ENCODE data around the gene CYTH4. TPM values are rescaled to one million over a fixed set of nuclear protein-coding genes. Genes with fewer than 3 reads are reported as not detected.
A peak's percentile ranks its signal among the peaks of the same experiment; 100 is the strongest.

Gene CYTH4
- total and polyA plus RNA-seq, 7 experiments from 2014 or later = 49.5 to 227 (median 135) TPM

GRCh38 chr22:37319469-37319868 is 37.2 kb downstream of the CYTH4 start:
- POLR2A ChIA-PET = no interaction called here

DNA sequence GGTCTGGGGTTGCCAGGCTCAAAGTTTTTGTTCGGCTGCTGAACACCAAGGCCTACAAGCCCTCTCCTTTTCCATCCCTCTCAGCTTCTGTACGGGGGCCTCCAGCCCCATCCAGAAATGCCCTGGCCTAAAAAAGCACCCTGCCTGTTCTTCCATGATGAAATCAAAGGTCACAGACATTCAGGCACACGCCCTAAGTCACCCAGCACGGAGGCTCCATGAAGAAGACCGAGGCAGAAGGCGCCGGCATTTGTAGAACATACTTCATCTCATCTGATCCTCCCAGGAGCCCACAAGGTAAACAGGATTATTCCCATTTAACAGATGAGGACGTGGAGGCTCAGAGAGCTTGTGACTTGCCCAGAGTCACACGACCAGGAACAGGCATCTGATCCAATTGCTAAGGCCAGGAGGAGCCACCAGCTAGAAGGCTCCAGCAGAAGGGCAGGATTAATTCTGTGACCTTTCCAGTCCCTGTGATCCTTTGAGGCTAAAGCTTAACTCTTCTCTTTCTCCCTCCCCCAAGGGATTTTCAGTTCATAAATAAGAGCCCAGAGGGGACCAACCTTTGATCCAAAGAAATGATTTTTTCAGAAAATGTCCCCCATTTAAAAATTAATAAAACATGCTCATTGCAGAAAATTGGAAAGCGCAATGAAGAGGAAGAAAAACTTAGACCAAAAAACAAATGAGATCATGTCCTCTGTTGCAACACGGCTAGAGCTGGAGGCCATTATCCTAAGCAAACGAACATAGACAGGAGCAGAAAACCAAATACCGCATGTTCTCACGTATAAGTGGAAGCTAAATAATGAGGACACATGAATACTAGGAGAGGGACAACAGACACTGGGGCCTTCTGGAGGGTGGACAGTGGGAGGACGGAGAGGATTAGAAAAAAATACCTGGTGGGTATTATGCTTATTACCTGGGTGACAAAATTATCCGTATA is 38.7 kb downstream of the CYTH4 start:
- DNase-seq = no peak
- Histone ChIP-seq H3K36me3 (ENCODE audit: control insufficient read depth in 2 of 3, insufficient read depth in 3 of 3, low read length in 3 of 3) (no peaks in the 10 kb centered on the region), H3K9me3 (ENCODE audit: control insufficient read depth in 2 of 3, low read length in 3 of 3) (no peaks in the 10 kb centered on the region), H3K4me3 (ENCODE audit: low read length) (no peak overlapping the region), H3K27me3 (ENCODE audit: control insufficient read depth in 2 of 2, insufficient read depth in 2 of 2, low read length in 2 of 2) (peaks cover 0 to 7% of the 10 kb centered on the region in 2 donors), H3K4me1 (ENCODE audit: control insufficient read depth in 2 of 2, insufficient read depth in 2 of 2, low read length in 2 of 2) (peaks cover 7 to 12% of the 10 kb centered on the region in 2 donors), H3K27ac (ENCODE audit: low read depth, low read length) (no peak overlapping the region)
- no peak overlapping the region for H3K27ac Mint-ChIP-seq
- H3K27me3 Mint-ChIP-seq = peaks cover 10 to 49% (median 10%) of the 10 kb centered on the region in 5 donors
- H3K36me3 Mint-ChIP-seq = no peaks in the 10 kb centered on the region
- ChIA-PET CTCF (interaction anchor here (0.6 kb wide), 1 partner anchor 58 kb away, joined by 3 read pairs; no protein-coding TSS in a partner anchor), POLR2A (interaction anchor here (1.4 kb wide), 1 partner anchor 24 kb away, joined by 3 read pairs; no protein-coding TSS in a partner anchor)
- peaks cover 3 to 18% (median 13%) of the 10 kb centered on the region in 7 donors for H3K4me1 Mint-ChIP-seq
- no peak for ATAC-seq
- intact Hi-C loops (cut with micrococcal nuclease) = no loop called here
- no peaks in the 10 kb centered on the region for H3K9me3 Mint-ChIP-seq
- no peak overlapping the region for H3K4me3 Mint-ChIP-seq

More at GRCh38 chr22:37319469-37319868, 37.2 kb downstream of the CYTH4 start:
- Histone ChIP-seq H3K9me3 (ENCODE audit: control insufficient read depth in 2 of 3, low read length in 3 of 3) (no peaks in the 10 kb centered on the region), H3K27me3 (ENCODE audit: control insufficient read depth in 2 of 2, insufficient read depth in 2 of 2, low read length in 2 of 2) (no peaks in the 10 kb centered on the region), H3K4me1 (ENCODE audit: control insufficient read depth in 2 of 2, insufficient read depth in 2 of 2, low read length in 2 of 2) (peaks cover 19 to 26% of the 10 kb centered on the region in 2 donors), H3K27ac (ENCODE audit: low read depth, low read length) (no peak overlapping the region), H3K36me3 (ENCODE audit: control insufficient read depth in 2 of 3, insufficient read depth in 3 of 3, low read length in 3 of 3) (peaks cover 0 to 3% (median 0%) of the 10 kb centered on the region in 3 experiments), H3K4me3 (ENCODE audit: low read length) (no peak overlapping the region)
- Mint-ChIP-seq H3K27ac (peak overlapping the region in 1 of 9 donors; percentile 20), H3K27me3 (peaks cover 10 to 39% (median 10%) of the 10 kb centered on the region in 5 donors), H3K9me3 (no peaks in the 10 kb centered on the region), H3K36me3 (peaks cover 0 to 2% (median 0%) of the 10 kb centered on the region in 5 donors), H3K4me1 (peaks cover 16 to 33% (median 25%) of the 10 kb centered on the region in 7 donors), H3K4me3 (no peak overlapping the region)
- intact Hi-C loops (cut with micrococcal nuclease) = no loop called here
- CTCF ChIA-PET = no interaction called here
- ATAC-seq = no peak
- DNase-seq = no peak

DNA sequence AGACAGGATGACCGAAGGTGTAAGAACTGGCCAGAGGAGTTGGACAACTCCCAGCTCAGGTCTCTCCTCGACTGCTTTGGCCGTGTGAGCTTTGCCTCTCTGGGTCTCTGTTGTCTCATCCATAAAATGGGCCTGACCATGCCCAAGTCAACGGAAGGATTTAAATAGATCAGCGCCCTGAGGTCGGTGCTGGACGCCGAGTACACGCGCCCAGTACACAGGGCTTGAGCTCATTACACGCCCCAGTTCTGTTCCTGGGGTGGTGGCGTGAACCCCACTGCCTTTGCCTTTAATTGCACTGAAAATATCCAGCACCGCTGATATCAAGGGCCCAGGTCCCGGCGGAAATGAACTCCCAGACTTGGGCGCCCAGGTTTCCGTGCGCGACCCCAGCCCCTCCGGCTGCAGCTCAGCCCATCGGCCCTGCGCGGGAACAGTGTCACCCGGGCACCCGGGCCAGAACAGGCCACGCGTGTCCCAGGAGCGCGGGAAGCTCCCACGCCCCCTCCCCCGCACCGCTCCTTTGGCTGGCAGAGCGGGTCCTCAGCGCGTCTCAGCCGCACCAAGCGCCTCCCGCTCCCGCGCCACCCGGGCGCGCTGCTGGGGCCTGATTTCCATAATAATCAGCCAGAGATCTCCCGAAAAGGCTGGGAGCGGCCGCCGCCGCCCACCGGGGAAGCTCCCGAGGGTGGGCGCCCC is 42.2 kb downstream of the CYTH4 start:
- Histone ChIP-seq H3K9me3 (ENCODE audit: control insufficient read depth in 2 of 3, low read length in 3 of 3) (no peaks in the 10 kb centered on the region), H3K36me3 (ENCODE audit: control insufficient read depth in 2 of 3, insufficient read depth in 3 of 3, low read length in 3 of 3) (no peaks in the 10 kb centered on the region), H3K27ac (ENCODE audit: low read depth, low read length) (no peak overlapping the region), H3K4me3 (ENCODE audit: low read length) (no peak overlapping the region), H3K27me3 (ENCODE audit: control insufficient read depth in 2 of 2, insufficient read depth in 2 of 2, low read length in 2 of 2) (peaks cover 0 to 11% of the 10 kb centered on the region in 2 donors), H3K4me1 (ENCODE audit: control insufficient read depth in 2 of 2, insufficient read depth in 2 of 2, low read length in 2 of 2) (no peaks in the 10 kb centered on the region)
- no peaks in the 10 kb centered on the region for H3K36me3 Mint-ChIP-seq
- peaks cover 26 to 80% (median 35%) of the 10 kb centered on the region in 5 donors for H3K27me3 Mint-ChIP-seq
- no peak for ATAC-seq
- no peak overlapping the region for H3K27ac Mint-ChIP-seq
- CTCF ChIA-PET = interaction anchor here (1.3 kb wide), 1 partner anchor 60 kb away, joined by 3 read pairs; no protein-coding TSS in a partner anchor
- intact Hi-C loops (cut with micrococcal nuclease) = no loop called here
- peaks cover 0 to 5% (median 4%) of the 10 kb centered on the region in 7 donors for H3K4me1 Mint-ChIP-seq
- H3K4me3 Mint-ChIP-seq = peak overlapping the region in 3 of 10 donors; percentile 1 to 28 (median 13)
- no peak for DNase-seq
- POLR2A ChIA-PET = no interaction called here
- no peaks in the 10 kb centered on the region for H3K9me3 Mint-ChIP-seq

- peaks cover 0 to 11% of the 10 kb centered on the region in 2 donors for H3K27me3 ChIP-seq (ENCODE audit: control insufficient read depth in 2 of 2, insufficient read depth in 2 of 2, low read length in 2 of 2)
- no peak overlapping the region for H3K27ac ChIP-seq (ENCODE audit: low read depth, low read length)
- H3K4me3 ChIP-seq (ENCODE audit: low read length) = no peak overlapping the region
- DNase-seq = no peak
- no peaks in the 10 kb centered on the region for H3K9me3 ChIP-seq (ENCODE audit: control insufficient read depth in 2 of 3, low read length in 3 of 3)
- intact Hi-C loops (cut with micrococcal nuclease) = no loop called here
- H3K36me3 ChIP-seq (ENCODE audit: control insufficient read depth in 2 of 3, insufficient read depth in 3 of 3, low read length in 3 of 3) = no peaks in the 10 kb centered on the region
- Mint-ChIP-seq H3K27me3 (peaks cover 29 to 85% (median 40%) of the 10 kb centered on the region in 5 donors), H3K36me3 (no peaks in the 10 kb centered on the region), H3K9me3 (no peaks in the 10 kb centered on the region), H3K4me1 (peaks cover 0 to 5% (median 4%) of the 10 kb centered on the region in 7 donors), H3K4me3 (peak overlapping the region in 1 of 10 donors; percentile 31), H3K27ac (no peak overlapping the region)
- H3K4me1 ChIP-seq (ENCODE audit: control insufficient read depth in 2 of 2, insufficient read depth in 2 of 2, low read length in 2 of 2) = no peaks in the 10 kb centered on the region
- ATAC-seq = no peak
- ChIA-PET POLR2A (no interaction called here), CTCF (interaction anchor here (1.3 kb wide), 1 partner anchor 60 kb away, joined by 3 read pairs; no protein-coding TSS in a partner anchor)
Observed at GRCh38 chr22:37325039-37325395, 42.7 kb downstream of the CYTH4 start.

GRCh38 chr22:37326726-37327125 is 44.4 kb downstream of the CYTH4 start:
- Mint-ChIP-seq H3K9me3 (no peaks in the 10 kb centered on the region), H3K36me3 (no peaks in the 10 kb centered on the region), H3K27ac (peak overlapping the region in 2 of 9 donors; percentile 31 to 62), H3K27me3 (peaks cover 34 to 84% (median 49%) of the 10 kb centered on the region in 5 donors), H3K4me1 (peaks cover 0 to 5% (median 4%) of the 10 kb centered on the region in 7 donors), H3K4me3 (peak overlapping the region in 1 of 10 donors; percentile 40)
- ChIA-PET CTCF (no interaction called here), POLR2A (no interaction called here)
- no peak for ATAC-seq
- peaks cover 0 to 11% of the 10 kb centered on the region in 2 donors for H3K27me3 ChIP-seq (ENCODE audit: control insufficient read depth in 2 of 2, insufficient read depth in 2 of 2, low read length in 2 of 2)
- no peaks in the 10 kb centered on the region for H3K9me3 ChIP-seq (ENCODE audit: control insufficient read depth in 2 of 3, low read length in 3 of 3)
- no peak for DNase-seq
- no peaks in the 10 kb centered on the region for H3K4me1 ChIP-seq (ENCODE audit: control insufficient read depth in 2 of 2, insufficient read depth in 2 of 2, low read length in 2 of 2)
- no peak overlapping the region for H3K4me3 ChIP-seq (ENCODE audit: low read length)
- H3K36me3 ChIP-seq (ENCODE audit: control insufficient read depth in 2 of 3, insufficient read depth in 3 of 3, low read length in 3 of 3) = no peaks in the 10 kb centered on the region
- intact Hi-C loops (cut with micrococcal nuclease) = no loop called here
- no peak overlapping the region for H3K27ac ChIP-seq (ENCODE audit: low read depth, low read length)

- Mint-ChIP-seq H3K27me3 (peaks cover 45 to 83% (median 61%) of the 10 kb centered on the region in 5 donors), H3K27ac (no peak overlapping the region), H3K4me1 (peaks cover 0 to 5% (median 4%) of the 10 kb centered on the region in 7 donors), H3K9me3 (no peaks in the 10 kb centered on the region), H3K4me3 (no peak overlapping the region), H3K36me3 (no peaks in the 10 kb centered on the region)
- Histone ChIP-seq H3K4me1 (ENCODE audit: control insufficient read depth in 2 of 2, insufficient read depth in 2 of 2, low read length in 2 of 2) (no peaks in the 10 kb centered on the region), H3K27ac (ENCODE audit: low read depth, low read length) (no peak overlapping the region), H3K36me3 (ENCODE audit: control insufficient read depth in 2 of 3, insufficient read depth in 3 of 3, low read length in 3 of 3) (no peaks in the 10 kb centered on the region), H3K9me3 (ENCODE audit: control insufficient read depth in 2 of 3, low read length in 3 of 3) (no peaks in the 10 kb centered on the region), H3K27me3 (ENCODE audit: control insufficient read depth in 2 of 2, insufficient read depth in 2 of 2, low read length in 2 of 2) (peaks cover 0 to 14% of the 10 kb centered on the region in 2 donors), H3K4me3 (ENCODE audit: low read length) (no peak overlapping the region)
- intact Hi-C loops (cut with micrococcal nuclease) = no loop called here
- ATAC-seq = no peak
- ChIA-PET POLR2A (no interaction called here), CTCF (interaction anchor here (0.7 kb wide), 1 partner anchor 38 kb away, joined by 3 read pairs; no protein-coding TSS in a partner anchor)
- no peak for DNase-seq
Observed at GRCh38 chr22:37328017-37328416, 45.7 kb downstream of the CYTH4 start.

Measured in naive thymus-derived CD4-positive, alpha-beta T cell (primary cell).